Fibroblast of lung (primary cell): ENCODE results near the gene DHX35. TPM values are rescaled to one million over a fixed set of nuclear protein-coding genes. Genes with fewer than 3 reads are reported as not detected.

Source experiments
- DNase-seq, 2 donors: peaks; one replicate each; pipeline versions ENCODE4 v3.0.0 to v3.0.0-alpha.2; 2010; ENCODE audit warnings: low read depth in 2 of 2
- H2AFZ ChIP-seq: 2 replicates; pipeline ENCODE4 v1.5.1; 2012; ENCODE audit warnings: low read length, control low read depth, inconsistent platforms
- H3K27ac ChIP-seq: 2 replicates; pipeline ENCODE4 v1.5.1; 2011; ENCODE audit warnings: low read length, control low read depth; ENCODE audit not compliant: insufficient read depth
- H3K27me3 ChIP-seq: 2 replicates; pipeline ENCODE4 v1.5.1; 2011; ENCODE audit warnings: mild to moderate bottlenecking, low read length; ENCODE audit not compliant: control insufficient read depth, insufficient read depth
- H3K36me3 ChIP-seq: 2 replicates; pipeline ENCODE4 v1.5.1; 2011; ENCODE audit warnings: low read length; ENCODE audit not compliant: control insufficient read depth, insufficient read depth
- H3K4me1 ChIP-seq: 2 replicates; pipeline ENCODE4 v1.5.1; 2011; ENCODE audit warnings: low read length; ENCODE audit not compliant: control insufficient read depth, insufficient read depth; ENCODE audit errors: extremely low read depth
- H3K4me2 ChIP-seq: 2 replicates; pipeline ENCODE4 v1.5.1; 2011; ENCODE audit warnings: low read length, control low read depth; ENCODE audit not compliant: insufficient read depth; ENCODE audit errors: extremely low read depth
- H3K4me3 ChIP-seq, 4 experiments: fragments of 200-600 bp in 1 of 4; sonication (generic) in 1 of 4; replicated peaks in 1 of 4; 2 replicates each; pipeline ENCODE4 v1.5.1; 2011 to 2016; ENCODE audit warnings: low read length in 4 of 4, low read depth in 3 of 4, mild to moderate bottlenecking in 3 of 4, control low read depth in 2 of 4, inconsistent platforms in 1 of 4, mixed read lengths in 1 of 4; ENCODE audit not compliant: insufficient read depth in 1 of 4; ENCODE audit errors: control extremely low read depth in 1 of 4
- H3K79me2 ChIP-seq: 2 replicates; pipeline ENCODE4 v1.5.1; 2012; ENCODE audit warnings: mild to moderate bottlenecking, low read length, inconsistent platforms; ENCODE audit not compliant: control insufficient read depth, insufficient read depth
- H3K9ac ChIP-seq: 2 replicates; pipeline ENCODE4 v1.5.1; 2011; ENCODE audit warnings: mild to moderate bottlenecking, low read length, control low read depth; ENCODE audit not compliant: insufficient read depth
- H3K9me3 ChIP-seq: 2 replicates; pipeline ENCODE4 v1.5.1; 2012; ENCODE audit warnings: low read depth, low read length; ENCODE audit not compliant: control insufficient read depth, insufficient read depth
- H4K20me1 ChIP-seq: 2 replicates; pipeline ENCODE4 v1.5.1; 2011; ENCODE audit warnings: low read length; ENCODE audit not compliant: control insufficient read depth, insufficient read depth; ENCODE audit errors: extremely low read depth
- CTCF ChIP-seq, 2 donors: IDR thresholded peaks in 1 of 2; conservative IDR thresholded peaks in 1 of 2; 1 replicate in 1 of 2; 2 replicates in 1 of 2; pipeline ENCODE4 v1.5.1; 2011 to 2012; ENCODE audit warnings: low read length in 2 of 2, control low read depth in 1 of 2, inconsistent platforms in 1 of 2, low read depth in 1 of 2, mild to moderate bottlenecking in 1 of 2
- EZH2 ChIP-seq: IDR thresholded peaks from 2 replicates; pipeline ENCODE4 v1.5.1; 2012; ENCODE audit warnings: low read length, control low read depth, mild to moderate bottlenecking; ENCODE audit errors: missing control alignments
- polyA plus RNA-seq, 2 donors: library from polyadenylated mRNA; depleted of rRNA in 1 of 2; stranded (reverse) in 1 of 2; unstranded in 1 of 2; fragments of >200 nt; gene quantifications; 2 replicates each; pipeline ENCODE4 v1.2.1, GENCODE V29; 2011 to 2012; ENCODE audit warnings: missing spikeins in 1 of 2
- total RNA-seq: library from RNA; depleted of rRNA; stranded (reverse); fragments of >200 nt; gene quantifications from 2 replicates; pipeline ENCODE4 v1.2.1, GENCODE V29; 2014

Gene DHX35
- total and polyA plus RNA-seq, 2 donors (not counting 1 experiment from before 2014, with no cell fraction given) = 11.4 to 12.1 TPM

DNA sequence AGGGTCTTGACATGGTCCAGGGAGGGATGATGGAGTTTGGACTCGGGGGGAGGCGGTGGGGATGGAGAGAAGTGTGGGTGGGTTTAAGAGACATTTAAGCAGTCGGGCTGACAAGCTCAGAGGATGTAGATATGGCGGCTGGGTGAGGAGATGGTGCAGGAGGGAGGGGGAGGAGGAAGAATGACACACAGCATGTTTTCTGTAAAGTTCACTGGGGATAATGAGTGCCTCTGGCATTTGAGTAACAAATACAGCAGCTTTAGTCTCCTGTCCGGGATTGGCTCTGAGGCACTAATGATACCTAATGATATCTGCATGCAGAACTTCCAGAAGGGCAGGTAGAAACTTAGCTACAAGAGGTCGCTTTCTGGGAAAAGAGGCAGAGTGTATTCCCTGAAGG lies 107.8 kb downstream of the DHX35 start:
- Histone ChIP-seq H3K27ac (no peak overlapping the region), H3K36me3 (no peaks in the 10 kb centered on the region), H3K4me3 (no peak overlapping the region), H2AFZ (no peak overlapping the region), H3K9me3 (no peaks in the 10 kb centered on the region), H4K20me1 (no peaks in the 10 kb centered on the region), H3K27me3 (no peaks in the 10 kb centered on the region), H3K4me2 (no peak overlapping the region), H3K9ac (no peak overlapping the region), H3K4me1 (peaks cover 2% of the 10 kb centered on the region), H3K79me2 (no peaks in the 10 kb centered on the region)
- TF ChIP-seq EZH2 = no peak
- TF ChIP-seq CTCF (conservative IDR thresholded peaks at IDR 0.05 in 1 of 2, IDR thresholded peaks at IDR 0.05 in 1 of 2; ENCODE audit: low read depth in 1 of 2, low read length in 2 of 2) = no peak
- DNase-seq = no peak

DNA sequence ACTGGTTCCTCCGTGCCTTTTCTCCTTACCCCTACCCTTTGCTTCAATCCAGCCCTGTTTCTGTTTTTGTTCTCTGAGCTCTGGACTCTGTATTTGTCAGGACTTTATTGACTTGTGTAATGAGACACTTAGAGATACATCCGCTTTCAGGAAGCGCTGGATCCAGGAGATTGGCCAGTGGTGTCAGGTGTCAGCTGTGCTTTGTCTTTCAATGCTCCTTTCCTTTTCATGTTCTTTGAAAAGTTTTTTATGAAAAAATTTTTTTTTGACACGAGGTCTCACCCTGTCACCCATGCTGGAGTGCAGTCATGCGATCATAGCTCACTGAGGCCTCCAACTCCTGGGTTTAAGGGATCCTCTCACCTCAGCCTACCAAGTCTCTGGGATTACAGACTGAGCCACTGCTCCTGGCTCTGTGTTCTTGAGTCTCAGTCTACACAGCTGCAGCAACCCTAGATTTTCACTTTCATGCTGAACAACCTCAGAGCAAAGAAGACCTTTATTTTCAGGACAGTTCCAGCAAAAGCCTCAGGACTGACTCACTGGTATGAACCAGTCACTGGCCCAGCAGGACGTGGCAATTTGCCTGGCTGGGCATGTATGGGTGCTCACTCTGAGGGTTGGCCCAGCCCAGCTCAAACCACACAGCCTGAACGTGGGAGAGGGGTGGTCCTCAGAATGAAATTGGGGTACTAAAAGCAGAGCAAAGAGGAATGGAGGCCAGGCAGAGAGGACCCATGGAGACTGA lies 108.5 kb downstream of the DHX35 start:
- Histone ChIP-seq H3K9me3 (no peaks in the 10 kb centered on the region), H3K27ac (no peak overlapping the region), H3K4me3 (no peak overlapping the region), H3K79me2 (no peaks in the 10 kb centered on the region), H4K20me1 (no peaks in the 10 kb centered on the region), H2AFZ (no peak overlapping the region), H3K9ac (no peak overlapping the region), H3K27me3 (no peaks in the 10 kb centered on the region), H3K4me2 (no peak overlapping the region), H3K36me3 (no peaks in the 10 kb centered on the region), H3K4me1 (peaks cover 2% of the 10 kb centered on the region)
- DNase-seq = peak; percentile 21 to 65
- TF ChIP-seq EZH2 (no peak), CTCF (conservative IDR thresholded peaks at IDR 0.05 in 1 of 2, IDR thresholded peaks at IDR 0.05 in 1 of 2; ENCODE audit: low read depth in 1 of 2, low read length in 2 of 2) (no peak)

- H2AFZ ChIP-seq = no peak overlapping the region
- H3K4me3 ChIP-seq = no peak overlapping the region
- H3K4me2 ChIP-seq = no peak overlapping the region
- H3K9ac ChIP-seq = no peak overlapping the region
- TF ChIP-seq CTCF (conservative IDR thresholded peaks at IDR 0.05 in 1 of 2, IDR thresholded peaks at IDR 0.05 in 1 of 2; ENCODE audit: low read depth in 1 of 2, low read length in 2 of 2) (no peak), EZH2 (no peak)
- no peaks in the 10 kb centered on the region for H3K9me3 ChIP-seq
- H3K79me2 ChIP-seq = no peaks in the 10 kb centered on the region
- DNase-seq = no peak
- no peaks in the 10 kb centered on the region for H4K20me1 ChIP-seq
- no peak overlapping the region for H3K27ac ChIP-seq
- H3K4me1 ChIP-seq = peaks cover 2% of the 10 kb centered on the region
- no peaks in the 10 kb centered on the region for H3K36me3 ChIP-seq
- no peaks in the 10 kb centered on the region for H3K27me3 ChIP-seq
Observed at GRCh38 chr20:39072132-39072531, 110.0 kb downstream of the DHX35 start.
